HS-5 (cell line): ENCODE measurements around the gene CD320.
"Not testable (repeated sequence)": the region's sequence is repeated elsewhere in the genome, so short reads cannot be mapped to it uniquely, and the experiment has no call there.

Source experiments
- DNase-seq: peaks from one replicate; pipeline ENCODE4 v3.0.0-alpha.2; 2012; ENCODE audit warnings: low read depth

Gene CD320

GRCh38 chr19:8333767-8334457 lies 25.8 kb upstream of the CD320 start:
- no peak for DNase-seq

GRCh38 chr19:8332976-8333766 lies 25.0 kb upstream of the CD320 start:
- no peak for DNase-seq

GRCh38 chr19:8331263-8331845 lies 23.2 kb upstream of the CD320 start:
- no peak for DNase-seq

DNA sequence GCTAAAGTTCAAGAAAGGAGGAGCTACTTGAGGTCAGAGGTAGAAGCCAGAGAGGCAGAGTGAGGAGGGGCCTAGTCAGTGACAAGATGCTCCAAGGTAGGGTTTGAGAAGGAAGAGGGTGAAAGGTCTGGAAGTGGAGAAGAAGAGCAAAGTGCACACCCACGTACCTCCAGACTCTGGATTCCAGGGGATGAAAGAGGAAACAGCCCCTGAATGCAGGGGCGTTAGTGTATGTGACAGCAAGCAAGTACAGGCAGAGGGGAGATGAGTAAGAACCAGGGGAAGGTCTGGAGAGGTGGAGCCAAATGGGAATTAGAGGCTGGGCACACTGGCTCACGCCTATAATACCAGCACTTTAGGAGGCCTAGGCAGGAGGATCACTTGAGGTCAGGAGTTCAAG lies 21.8 kb upstream of the CD320 start:
- DNase-seq: no peak

- DNase-seq: no peak
Measured at GRCh38 chr19:8325454-8325853, 17.3 kb upstream of the CD320 start.

DNA sequence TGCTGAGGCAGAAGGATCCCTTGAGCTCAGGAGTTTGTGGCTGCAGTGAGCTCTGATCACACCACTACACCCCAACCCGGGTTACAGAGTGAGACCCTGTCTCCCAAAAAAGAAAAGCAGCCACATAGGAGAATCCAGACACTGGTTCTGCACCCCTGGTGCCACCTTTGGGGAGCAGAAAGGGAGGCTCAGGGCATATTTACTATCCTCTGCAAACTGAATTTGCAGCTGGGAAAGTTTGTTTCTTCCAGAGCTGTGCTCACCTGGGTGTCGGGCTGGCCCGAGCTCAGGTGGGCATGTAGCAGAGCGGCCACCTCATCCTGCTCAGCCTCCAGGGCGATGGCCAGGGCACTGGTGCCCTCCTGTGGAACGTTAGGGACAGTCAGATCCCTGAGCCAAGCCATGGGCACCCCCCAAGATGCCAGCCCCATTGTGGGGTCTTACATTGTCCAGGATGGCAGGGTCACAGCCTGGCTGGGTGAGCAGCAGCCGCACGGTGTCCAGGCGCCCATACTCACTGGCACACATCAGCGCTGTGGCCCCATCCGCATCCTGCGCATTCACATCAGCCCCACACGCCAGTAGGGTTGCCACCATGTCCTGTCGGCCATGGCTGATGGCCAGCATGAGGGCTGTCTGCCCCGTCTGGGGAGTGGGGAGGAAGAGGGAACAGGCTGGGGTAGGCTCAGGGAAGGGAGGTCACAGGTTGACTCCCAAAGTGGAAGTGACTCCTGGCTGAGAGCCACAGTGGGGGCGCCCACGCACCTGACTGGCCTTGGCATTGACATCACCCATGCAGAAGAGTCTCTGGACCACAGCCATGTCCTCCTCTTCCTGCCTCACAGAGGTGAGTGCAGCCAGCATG lies 16.3 kb upstream of the CD320 start:
- DNase-seq: no peak

- no peak for DNase-seq
Measured at GRCh38 chr19:8323781-8324185, 15.6 kb upstream of the CD320 start.

DNA sequence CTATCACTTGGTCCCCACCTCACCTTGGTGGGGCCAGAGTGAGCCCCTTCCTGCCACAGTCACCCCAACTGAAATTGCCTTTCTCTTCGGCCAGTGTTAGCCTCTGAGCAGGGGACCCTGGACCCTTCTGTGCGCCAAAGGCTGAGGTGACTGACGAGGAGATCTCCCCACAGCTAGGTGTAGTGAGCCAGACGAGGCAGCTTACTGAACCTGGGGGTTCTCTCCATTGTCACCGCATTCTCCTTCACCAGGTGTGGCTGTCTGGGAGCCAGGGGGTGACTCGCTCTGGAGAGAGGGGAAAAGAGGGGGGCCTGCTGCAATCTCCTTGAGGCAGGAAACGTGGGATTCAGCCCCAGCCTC lies 14.5 kb upstream of the CD320 start:
- DNase-seq: no peak

GRCh38 chr19:8321986-8322637 lies 14.0 kb upstream of the CD320 start:
- DNase-seq: no peak

DNA sequence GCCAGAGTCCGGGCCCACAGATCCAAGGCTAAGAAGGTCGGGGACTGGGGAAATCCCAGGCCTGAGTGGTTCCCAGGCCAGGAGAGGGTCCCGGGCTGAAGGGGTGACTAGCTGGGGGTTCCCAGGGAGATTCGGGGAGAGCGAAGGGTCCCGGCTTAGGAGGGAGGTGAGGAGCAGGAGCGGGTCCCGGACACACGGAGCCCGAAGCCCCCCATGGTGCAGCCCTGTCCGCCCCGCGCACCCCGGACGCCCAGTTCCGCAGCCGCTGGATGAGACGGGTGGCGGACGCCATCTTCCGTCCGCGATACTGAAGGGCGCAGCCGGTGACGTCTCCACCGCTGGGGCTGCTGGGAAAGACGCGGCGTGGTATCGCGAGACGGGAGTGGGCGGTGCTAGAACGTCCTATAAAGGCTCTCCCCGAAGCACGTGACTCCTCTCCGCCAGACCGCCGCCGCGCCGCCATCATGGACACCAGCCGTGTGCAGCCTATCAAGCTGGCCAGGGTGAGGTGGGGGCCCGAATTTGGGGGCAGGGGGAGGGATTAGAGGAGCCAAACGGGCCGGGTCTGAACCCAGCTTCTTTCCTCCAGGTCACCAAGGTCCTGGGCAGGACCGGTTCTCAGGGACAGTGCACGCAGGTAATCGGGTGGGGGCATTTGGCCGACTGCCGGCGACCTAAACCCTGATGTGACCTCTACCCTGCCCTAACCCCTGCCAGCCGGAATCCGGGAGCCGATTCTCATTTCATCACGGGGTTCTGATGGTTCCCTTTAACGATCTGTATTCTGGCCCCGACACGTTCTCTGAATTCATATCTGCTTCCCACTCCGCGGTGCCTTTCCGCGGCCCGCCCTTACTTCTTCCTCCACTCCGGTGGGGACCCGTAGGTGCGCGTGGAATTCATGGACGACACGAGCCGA lies 13.2 kb upstream of the CD320 start, which contains the start of the genes NDUFA7 and RPS28:
TSS of gene NDUFA7 (minus strand) at position 309 of the 919 bp plus-strand sequence. CDS start at position 292, 17 bp downstream.
TSS of gene RPS28 (plus strand) at position 430 of the 919 bp plus-strand sequence. CDS start at position 465, 35 bp downstream.
- DNase-seq: peak; percentile 81

DNA sequence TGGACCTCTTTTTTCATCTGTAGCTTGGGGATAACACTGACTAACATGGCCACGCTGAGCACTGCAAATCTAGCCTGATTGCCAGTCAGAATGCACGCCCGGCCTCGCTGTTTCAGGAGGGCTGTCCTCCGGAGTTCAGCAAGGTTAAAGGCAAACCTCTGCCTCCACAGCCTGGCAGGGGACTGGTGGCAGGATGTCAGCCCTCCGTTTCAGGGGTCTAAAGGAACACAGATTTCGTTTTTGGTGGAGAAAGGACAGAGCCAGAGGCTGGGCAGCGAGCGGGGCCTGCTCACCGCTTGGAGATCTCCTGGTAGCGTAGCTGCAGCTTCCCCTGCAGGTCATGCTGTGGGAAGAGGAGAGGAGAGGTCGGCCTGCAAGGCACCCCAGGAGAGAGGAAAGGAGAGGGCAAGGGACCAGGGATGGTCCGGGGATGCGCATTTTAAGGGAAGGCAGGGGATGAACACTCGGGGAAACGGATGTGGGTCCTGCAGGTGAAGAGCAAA lies 12.5 kb upstream of the CD320 start:
- no peak for DNase-seq

DNA sequence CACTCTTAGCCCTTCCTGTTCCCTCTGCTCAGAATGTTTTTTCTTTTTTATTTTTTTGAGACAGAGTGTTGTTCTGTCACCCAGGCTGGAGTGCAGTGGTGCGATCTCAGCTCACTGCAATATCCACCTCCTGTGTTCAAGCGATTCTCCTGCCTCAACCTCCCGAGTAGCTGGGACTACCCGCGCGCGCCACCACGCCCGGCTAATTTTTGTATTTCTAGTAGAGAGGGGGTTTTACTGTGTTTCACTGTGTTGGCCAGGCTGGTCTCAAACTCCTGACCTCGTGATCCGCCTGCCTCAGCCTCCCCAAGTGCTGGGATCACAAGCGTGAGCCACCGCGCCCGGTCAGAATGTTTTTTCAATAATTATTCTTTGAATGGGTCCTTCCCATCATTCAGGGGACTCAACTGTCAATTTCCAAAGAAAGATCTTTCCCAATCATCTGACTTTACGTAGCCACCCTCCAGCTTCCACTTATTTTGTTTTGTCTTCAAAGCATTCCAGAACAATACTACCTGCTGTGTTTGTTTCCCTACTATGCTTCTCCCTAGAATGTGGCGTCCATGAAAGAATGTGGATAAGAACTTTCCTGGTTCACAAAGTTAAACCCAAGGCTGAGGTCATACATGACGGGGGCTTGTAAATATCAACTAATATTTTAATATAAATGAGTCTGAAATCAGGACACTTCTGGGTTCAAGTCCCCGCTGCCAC lies 11.8 kb upstream of the CD320 start:
- no peak for DNase-seq

DNA sequence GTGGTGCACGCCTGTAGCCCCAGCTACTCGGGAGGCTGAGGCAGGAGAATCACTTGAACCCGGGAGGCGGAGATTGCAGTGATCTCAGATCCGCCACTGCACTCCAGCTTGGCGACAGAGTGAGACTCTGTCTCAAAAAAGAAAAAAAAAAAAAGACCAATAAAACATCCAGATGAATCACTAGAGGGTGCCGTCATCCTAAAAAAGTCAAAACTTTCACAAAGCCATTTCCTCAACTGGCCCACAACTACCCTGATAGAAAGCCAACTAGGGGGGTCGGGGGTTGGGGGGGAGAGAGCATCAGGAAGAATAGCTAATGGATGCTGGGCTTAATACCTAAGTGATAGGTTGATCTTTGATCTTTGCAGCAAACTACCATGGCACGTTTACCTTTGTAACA lies 10.7 kb upstream of the CD320 start:
- not testable (repeated sequence) for DNase-seq

DNA sequence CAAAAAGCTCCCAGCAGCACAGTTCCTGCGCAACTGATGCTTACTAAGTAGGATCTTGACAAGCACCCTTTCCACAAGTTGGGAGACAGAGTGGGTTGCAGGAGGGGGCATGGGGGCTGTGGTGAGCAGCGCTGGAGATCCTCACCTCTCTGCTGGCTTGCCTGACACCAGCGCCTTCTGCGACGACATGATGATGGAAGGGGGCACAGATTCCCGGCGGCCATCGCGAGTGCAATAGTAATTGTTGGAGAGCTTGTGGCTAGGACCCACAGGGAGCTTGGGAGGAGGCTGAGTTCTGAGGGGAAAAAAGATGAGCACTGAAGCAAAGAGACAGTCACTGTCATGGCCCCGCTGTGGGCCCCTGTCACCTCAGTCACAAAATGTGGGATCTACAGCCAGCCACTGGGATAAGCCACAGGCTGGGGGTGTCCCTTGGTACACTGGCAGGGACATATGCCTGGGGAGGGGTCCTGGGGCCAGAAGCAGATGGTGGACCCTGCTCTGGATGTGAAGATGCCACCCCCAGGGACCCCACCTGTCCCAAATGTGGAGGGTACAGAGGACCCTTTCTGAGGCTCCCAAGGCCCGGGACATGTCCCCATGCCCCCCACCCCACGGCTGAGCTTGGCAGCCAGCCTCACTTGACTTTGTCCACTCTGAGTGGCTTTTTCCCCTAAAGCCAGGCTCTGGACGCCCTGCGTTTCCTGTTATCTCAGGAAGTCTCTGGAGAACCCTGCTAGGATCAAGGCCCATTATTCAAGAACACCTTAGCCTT lies 8.4 kb upstream of the CD320 start:
- no peak for DNase-seq

- not testable (repeated sequence) for DNase-seq
Measured at GRCh38 chr19:8314981-8315640, 7.0 kb upstream of the CD320 start.

GRCh38 chr19:8311461-8312260 lies 3.5 kb upstream of the CD320 start:
- no peak for DNase-seq

DNA sequence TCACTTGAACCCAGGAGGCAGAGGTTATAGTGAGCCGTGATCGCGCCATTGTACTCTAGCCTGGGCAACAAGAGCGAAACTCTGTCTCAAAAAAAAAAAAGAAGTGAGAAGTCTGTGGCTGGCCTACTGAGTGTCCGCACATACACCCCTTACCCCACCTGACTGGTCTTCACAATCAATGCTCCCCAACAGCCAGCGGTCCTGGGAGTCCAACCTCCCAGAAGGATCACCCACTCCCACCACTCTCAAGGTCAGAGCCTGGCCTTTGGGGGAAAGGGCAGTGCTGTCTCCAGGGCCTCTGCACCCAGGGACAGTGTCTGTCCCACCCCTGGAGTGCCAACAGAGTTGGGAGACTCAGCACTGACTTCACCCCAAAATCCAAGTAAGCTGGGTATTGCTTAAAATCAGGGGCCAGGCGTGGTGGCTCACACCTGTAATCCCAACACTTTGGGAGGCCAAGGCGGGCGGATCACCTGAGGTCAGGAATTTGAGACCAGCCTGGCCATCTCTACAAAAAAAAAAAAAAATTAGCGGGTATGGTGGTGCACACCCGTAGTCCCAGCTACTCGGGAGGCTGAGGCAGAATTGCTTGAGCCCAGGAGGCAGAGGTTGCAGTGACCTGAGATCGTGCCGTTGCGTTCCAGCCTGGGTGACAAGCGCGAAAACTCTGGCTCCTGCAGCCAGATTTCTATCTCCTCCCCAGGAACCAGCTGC lies 2.3 kb upstream of the CD320 start:
- no peak for DNase-seq
